GM19240 (cell line): ENCODE measurements around the gene SMAD4.

Experiments
- DNase-seq: peaks from one replicate; pipeline ENCODE4 v3.0.0; 2011; ENCODE audit warnings: low spot score; ENCODE audit not compliant: insufficient read length

Gene SMAD4

GRCh38 chr18:51021226-51021965 lies 8.6 kb upstream of the SMAD4 start:
- DNase-seq: no peak

- DNase-seq: no peak
These were observed 4.5 kb upstream of the SMAD4 start for GRCh38 chr18:51025512-51025911.

DNA sequence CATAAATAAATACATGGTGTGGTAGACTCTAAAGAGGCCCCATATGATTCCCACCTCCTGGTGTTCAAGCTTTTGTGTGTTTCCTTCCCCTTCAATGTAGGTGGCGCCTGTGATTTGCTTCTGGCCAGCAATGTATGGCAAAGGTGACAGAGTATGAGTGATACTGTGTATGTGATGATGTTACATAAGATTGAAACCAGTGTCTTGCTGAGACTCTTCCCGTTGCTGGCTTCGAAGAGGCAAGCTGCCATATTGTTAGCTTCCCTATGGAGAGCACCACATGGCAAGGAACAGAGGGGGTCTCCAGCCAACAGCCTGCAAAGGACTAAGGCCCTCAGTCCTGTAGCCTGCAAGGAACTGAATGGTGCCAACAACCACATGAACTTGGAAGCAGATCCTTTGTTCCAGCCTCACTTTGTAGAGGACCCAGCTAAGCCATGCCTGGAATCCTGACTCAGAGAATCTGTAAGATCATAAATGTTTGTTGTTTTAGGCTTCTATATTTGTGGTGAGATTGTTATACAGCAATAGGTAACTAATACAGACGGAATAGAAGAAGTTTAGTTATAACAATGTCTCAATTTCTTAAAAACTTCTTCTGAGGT lies 1.7 kb upstream of the SMAD4 start:
- DNase-seq: no peak

GRCh38 chr18:51029378-51029693 lies 677 bp upstream of the SMAD4 start:
- no peak for DNase-seq

DNA sequence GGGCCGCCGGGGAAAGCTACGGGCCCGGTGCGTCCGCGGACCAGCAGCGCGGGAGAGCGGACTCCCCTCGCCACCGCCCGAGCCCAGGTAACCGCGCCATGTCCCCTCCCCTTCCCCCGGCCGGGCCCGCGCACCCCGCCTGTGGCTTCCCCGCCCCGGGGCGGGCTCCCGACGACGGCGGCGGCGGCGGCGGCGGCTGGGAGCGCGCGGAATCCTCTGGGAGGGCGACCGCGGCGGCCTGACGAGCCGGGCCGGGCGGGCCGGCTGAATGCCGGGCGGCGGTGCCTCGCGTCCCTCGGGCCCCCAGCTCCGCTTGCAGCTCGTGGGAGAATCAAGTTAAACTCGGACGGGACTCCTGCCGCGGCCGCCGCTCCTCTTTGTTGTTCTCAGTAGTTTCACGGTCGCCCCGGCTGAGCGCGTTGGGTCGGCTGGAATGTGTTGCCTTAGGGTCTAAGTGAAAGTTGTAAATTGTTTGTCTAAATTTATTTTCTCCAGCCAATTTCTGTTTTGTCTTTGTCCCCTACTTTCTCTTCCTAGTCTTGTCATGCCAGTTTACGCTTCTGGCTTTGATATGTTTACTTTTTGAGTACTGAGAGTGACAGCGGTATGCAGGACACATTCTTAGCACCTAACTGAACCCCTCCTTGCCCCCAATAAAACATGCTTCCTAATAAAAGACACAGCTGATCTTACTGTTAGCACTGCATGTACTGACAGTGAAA lies 685 bp downstream of the SMAD4 start:
- no peak for DNase-seq

DNA sequence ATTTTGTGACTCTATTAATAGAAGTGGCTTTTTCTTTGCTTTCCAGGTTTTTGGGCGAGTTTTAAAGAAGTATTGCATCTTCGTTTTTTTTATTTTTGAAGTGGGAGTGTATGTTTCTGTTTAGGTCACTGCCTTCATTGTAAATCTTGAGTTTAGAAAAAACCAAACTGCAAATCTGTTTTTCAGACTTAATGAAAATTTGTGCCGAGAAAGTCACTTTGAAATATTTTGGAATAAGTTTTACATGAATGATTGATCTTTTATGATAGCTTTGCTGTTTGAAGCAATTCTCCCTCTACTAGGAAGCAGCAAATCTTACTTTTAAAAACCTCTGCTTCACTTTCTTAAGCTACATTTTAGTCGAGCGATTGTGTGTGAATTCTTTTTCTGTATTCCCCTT lies 2.2 kb downstream of the SMAD4 start:
- no peak for DNase-seq

DNA sequence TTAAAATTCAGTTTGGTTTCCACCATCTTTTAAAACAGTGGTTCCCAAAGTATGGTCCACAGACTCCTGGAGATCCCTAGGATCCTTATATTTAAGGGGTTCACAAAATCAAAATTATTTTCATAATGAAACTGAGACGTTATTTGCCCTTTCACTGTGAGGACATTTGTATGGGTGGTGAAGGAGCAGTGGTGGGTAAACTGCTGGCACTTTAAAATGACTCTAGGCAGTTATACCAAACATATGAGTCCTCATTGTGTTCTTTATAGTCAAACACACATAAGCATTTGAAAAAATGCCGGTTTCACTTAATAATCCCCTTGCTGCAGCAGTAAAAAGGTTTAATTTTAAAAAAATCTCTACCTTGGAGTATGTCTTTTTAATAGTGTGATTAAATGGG lies 7.2 kb downstream of the SMAD4 start:
- no peak for DNase-seq

DNA sequence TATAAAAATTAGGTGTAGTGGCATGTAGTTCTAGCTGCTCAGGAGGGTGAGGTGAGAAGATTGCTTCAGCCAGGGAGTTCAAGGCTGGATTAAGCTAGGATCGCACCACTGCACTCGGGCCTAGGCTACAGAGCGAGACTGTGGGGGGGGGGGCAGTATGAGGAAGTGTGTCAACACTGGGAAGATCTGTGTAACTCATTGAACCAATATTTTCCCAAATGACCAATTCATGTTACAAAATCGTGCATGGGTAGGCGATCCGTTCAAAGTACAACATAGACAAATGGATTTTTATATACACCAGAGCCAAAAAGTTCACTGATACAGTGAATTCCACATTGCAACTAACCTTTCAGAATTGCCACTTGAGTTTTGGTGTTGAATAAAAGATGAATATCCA lies 8.1 kb downstream of the SMAD4 start:
- no peak for DNase-seq

DNA sequence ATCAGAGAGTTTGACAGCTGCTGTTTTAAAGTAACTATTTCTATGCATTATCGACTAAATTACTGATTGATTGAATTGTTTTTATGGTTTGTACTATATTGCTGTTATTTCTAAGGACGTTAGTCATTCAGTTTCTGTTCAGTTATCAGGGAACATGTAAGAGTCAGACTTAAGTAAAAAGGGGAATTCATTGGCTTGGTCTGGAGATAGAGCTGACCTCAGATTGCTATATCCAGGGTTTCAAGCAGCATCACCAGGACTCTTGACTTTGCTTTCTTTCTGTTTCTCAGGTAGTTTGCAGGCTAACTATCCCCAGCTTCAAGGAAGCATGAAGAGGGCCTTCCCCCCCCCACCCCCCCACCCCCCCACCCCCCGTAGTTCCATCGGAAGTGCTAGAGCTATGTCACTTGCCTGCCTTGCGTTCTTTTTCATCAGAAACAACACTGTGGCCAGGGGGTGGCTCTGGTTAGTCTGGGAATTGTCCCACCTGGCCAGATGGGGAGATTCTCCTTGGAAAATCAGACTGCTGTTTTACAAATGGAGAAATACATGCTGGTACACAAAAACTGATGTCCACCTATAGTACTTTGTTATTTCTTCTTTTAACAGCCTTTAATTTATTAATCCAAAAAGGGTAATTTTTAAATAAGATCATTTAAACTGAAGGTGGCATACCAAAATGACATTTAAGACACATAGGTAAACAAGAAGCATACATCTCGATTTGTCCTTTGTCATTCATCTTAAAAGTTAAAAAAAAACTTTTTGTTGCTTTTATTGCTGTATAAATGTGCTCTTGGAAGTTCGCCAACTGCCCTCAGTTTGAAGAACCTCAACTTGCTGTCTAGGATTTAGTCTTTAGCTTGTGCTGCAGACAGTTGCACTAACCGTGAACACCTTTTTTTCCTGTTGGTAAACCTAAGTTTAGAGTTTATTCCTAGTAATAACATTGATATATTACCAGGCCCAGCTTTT lies 9.4 kb downstream of the SMAD4 start:
- DNase-seq: no peak

DNA sequence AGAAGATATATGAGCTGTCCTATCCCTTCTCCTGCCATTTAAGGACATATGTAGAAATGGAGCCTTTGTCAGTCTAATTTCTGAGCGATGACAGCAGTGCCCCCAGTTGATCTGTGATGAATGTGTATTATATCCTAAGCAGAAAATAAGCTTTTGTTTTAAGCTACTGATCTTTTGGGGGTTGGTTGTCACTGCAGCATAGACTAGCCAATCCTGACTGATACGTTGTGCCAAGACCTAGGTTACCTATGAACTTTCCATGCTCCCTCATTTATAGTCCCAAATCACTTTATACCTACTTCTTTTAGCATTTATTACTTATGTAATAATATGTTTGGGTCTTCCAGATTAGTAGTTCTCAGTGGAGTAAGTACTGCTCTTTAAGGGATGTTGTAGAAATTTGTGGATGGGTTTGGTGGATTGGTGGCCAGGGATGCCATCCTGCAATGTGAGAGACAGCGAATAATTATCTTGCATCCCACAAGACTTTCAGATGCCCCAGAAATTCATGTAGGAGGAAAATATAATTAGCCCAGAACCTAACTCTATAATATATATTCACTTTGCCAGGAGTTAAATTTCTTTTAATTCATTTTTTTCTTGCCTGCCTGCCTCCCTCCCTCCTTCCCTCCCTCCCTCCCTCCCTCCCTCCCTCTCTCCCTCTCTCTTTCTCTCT lies 11.8 kb downstream of the SMAD4 start:
- no peak for DNase-seq

GRCh38 chr18:51044928-51045585 lies 15.0 kb downstream of the SMAD4 start:
- DNase-seq: no peak

GRCh38 chr18:51048190-51048589 lies 18.2 kb downstream of the SMAD4 start:
- no peak for DNase-seq

DNA sequence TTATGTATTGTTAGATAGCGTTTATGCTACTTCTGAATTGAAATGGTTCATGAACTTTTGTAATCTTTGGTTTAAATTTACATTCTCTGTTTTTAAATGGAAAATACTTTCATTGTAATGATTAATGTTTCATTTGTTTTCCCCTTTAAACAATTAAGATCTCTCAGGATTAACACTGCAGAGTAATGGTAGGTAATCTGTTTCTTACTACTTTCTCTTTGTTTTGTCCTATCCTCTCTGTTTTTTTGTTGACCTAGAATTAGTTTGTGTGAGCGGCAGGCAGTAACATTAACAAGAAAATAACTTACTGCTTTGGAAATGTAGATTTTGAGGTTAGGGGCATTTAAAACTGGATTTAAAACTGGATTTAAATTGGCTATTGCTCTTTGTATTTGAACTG lies 19.1 kb downstream of the SMAD4 start:
- no peak for DNase-seq

GRCh38 chr18:51051105-51051712 lies 21.2 kb downstream of the SMAD4 start:
- DNase-seq: no peak

GRCh38 chr18:51053814-51054213 lies 23.8 kb downstream of the SMAD4 start:
- DNase-seq: no peak

DNA sequence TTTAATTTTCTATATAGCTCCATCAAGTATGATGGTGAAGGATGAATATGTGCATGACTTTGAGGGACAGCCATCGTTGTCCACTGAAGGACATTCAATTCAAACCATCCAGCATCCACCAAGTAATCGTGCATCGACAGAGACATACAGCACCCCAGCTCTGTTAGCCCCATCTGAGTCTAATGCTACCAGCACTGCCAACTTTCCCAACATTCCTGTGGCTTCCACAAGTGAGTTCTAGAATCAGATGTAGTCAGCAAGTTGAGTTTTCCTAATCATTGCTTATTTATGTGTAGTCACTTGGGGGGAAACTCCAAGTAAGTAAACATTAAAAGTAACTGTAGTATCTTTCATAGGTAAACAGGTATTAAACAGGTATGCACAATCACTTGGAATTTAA lies 24.8 kb downstream of the SMAD4 start:
- DNase-seq: no peak

DNA sequence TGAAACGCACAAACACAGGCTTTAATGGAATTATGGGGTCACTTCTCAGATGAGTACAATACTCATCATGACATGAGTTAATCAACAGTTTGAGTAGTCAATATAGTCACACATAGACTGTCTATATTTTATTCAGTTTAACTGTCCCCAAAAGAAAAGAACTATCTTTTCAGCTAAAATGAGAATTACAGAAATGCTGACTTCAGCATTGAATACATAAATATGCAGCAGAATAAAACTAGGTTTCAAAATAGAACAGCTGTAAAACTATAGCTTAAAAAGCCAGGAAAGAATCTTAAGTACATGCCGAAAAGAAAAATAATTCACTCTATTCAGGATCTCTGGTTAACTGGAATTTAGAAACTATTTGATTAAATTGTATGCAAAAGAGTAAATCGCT lies 30.0 kb downstream of the SMAD4 start:
- DNase-seq: no peak

GRCh38 chr18:51064256-51064655 lies 34.2 kb downstream of the SMAD4 start:
- DNase-seq: no peak

DNA sequence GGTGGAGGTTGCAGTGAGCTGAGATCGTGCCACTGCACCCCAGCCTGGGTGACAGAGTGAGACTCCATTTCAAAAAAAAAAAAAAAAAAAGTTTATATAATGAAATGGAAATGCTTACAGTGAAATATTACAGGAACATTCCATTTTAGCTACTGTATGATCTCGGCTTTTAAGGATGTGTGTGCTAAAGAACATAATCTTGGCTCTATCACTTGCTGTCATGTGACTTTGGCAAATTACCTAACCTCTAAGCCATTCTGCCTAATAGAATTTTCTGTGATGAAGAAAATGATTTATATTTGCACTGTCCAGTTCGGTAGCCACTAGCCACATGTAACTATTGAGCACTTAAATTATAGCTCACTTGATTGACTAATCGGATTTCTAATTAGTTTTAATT lies 36.3 kb downstream of the SMAD4 start:
- DNase-seq: no peak

DNA sequence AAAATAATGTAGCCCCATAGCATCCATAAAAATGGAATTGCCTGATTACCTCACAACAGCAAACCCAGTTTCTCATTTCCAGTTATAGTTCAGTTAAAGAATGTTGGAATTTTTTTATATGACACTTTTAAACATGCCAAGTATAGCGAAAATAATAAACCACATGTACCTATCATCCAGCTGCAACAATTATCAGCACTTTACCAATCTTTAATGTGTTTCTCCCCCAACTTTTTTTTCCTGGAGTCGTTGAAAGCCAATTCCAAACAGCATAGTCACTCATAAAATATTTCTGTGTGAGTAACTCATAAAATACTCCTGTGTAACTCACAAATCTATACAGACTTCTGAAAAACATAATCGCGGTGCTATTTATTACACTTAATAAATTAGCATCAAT lies 38.1 kb downstream of the SMAD4 start:
- DNase-seq: no peak
